CD4-positive, alpha-beta T cell treated with Interleukin-1 beta for 1 hour (primary cell): ENCODE data around the gene ZNF507.

ENCODE experiments used
- DNase-seq, 2 donors: peaks; one replicate each; pipeline ENCODE4 v3.0.0-alpha.2; 2020 to 2022

The ZNF507 gene

GRCh38 chr19:32345261-32346207, at the start of gene ZNF507:
TSS of gene ZNF507 (plus strand) at chr19:32345610. CDS start at chr19:32352831, 7,221 bp downstream.
- DNase-seq = peak; percentile 80 to 82

DNA sequence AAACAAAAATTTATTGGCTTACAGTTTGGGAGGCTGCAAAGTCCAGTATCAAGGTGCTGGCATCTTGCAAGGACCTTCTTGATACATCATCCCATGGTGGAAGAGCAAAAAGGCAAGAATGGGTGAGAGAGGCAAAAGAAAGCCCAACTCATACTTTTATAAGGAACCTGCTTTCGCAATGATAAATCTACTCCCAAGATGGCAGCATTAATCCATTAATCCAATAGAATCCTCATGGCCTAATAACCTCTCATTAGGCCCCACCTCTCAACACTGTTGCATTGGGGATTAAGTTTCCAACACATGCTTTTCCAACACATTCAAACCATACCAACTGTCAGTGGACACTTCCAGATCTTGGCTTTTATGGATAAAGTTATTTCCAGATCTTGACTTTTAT, 48.7 kb upstream of the ZNF507 start:
- DNase-seq = no peak

DNA sequence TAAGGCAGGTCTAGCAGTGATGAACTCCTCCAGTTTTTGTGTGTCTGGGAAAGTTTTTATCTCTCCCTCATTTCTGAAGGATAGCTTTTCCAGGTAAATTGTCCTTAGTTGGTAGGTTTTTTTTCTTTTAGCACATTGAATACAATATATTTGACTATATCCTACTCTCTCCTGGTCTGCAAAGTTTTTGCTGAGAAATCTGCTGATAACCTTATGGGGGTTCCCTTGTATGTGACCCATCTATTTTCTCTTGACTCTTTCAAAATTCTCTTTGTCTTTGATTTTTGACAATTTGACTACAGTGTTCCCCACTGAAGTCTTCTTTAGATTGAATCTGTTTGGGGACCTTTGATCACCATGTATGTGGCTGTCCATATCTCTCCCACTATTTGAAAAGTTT, 42.6 kb upstream of the ZNF507 start:
- no peak for DNase-seq

- DNase-seq = no peak
Observed at GRCh38 chr19:32303193-32303592, 42.2 kb upstream of the ZNF507 start.

DNA sequence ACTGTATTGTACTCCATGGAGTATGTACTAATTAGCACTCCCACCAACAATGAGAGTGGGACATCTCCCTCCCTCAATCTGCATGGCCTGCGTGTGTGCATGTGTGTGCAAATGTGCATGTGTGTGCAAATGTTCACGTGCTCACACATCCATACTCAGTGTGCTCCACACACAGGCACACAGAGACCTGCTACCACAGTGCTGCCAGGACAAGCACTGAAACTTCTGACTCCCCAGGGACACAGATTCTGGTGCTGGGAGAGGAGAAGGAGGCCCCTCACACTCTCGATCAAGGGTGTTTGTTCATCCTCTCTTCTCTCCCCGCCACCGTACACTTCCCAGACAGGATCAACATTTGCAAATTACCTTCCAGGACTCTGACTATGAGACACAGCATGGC, 37.8 kb upstream of the ZNF507 start:
- DNase-seq = no peak

DNA sequence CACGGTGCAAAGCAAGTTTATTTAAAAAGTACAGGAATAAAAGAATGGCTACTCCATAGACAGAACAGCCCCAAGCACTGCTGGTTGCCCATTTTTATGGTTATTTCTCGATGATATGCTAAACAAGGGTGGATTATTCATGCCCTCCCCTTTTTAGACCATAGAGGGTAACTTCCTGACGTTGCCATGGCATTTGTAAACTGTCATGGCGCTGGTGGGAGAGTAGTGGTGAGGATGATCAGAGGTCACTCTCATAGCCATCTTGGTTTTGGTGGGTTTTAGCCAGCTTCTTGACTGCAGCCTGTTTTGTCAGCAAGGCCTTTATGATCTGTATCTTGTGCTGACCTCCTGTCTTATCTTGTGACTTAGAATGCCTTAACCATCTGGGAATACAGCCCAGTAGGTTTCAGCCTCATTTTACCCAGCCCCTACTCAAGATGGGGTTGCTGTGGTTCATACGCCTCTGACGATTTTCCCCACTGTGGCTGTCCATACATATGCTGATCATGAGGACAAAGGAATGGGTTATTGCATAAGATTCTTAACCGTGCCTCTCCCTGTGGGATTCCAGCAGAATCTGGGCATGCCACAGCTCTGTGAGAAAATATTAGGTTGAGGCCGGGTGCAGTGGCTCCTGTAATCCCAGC, 36.9 kb upstream of the ZNF507 start:
- no peak for DNase-seq

GRCh38 chr19:32309711-32310390, 35.6 kb upstream of the ZNF507 start:
- DNase-seq = no peak

DNA sequence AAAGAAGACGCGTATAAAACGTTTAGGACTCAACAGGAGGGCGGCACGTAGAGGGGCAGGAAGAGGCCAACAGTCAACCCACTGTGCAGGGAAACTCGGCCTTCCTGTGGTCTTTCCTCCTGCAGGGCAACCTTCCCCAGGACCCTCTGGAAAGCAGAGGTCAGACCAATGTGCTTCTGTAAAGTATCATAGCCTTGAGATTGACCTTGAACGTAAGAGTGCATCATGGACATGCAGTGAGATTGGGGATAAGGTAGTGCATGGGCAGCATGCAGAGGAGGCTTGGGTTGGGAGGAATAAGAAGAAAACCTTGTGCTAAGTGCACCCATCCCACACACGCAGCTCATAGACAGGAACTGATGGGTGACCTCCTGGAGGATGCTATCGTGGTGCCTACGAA, 34.0 kb upstream of the ZNF507 start:
- DNase-seq = no peak

DNA sequence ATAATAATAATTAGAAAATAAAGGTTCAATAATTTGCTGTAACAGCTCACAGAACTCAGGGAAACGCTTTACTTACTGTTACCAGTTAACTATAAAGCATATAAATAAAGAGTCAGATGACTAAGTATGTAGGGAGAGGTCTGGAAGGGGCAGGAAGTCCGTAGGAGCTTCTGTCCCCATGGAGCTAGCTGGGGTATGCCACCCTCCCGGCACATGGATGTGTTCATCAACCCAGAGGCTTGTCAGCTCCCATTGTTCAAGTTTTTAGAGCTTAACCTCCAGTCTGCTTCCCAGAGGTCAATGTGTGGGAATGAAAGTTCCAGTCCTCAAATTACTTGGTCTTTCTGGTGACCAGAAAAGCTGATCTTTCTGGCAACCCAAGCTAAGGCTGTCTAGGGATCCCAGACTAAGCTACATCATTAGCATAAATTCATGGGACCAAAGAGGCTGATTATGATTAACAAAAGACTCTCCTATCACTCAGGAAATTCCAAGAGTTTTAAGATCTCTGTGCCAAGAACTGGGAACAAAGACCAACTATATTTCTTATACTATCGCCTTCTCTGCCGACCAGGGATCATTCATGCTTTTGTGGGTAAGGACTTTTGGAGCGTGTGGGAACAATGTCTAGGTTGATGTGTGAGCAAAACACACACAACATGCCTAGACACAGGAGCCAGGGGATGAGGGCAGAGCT, 31.7 kb upstream of the ZNF507 start:
- DNase-seq = no peak

DNA sequence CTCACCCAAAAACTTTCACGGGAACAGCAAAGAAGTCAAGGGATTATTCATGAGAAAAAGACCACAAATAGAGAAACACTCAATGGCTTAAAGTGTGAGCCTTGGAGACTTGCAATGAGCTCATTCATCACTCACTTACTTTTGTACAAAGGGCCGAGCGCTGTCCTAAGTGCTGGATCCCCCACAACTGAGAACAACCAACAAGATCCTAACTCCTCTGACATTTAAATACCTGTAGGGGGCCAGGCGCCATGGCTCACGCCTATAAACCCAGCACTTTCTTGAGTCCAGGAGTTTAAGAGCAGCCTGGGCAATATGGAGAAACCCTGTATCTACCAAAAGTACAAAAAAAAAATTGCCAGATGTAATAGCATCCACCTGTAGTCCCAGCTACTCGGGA, 29.4 kb upstream of the ZNF507 start:
- no peak for DNase-seq

- no peak for DNase-seq
Observed at GRCh38 chr19:32317086-32317485, 28.3 kb upstream of the ZNF507 start.

- DNase-seq = no peak
Observed at GRCh38 chr19:32318884-32319520, 26.4 kb upstream of the ZNF507 start.

GRCh38 chr19:32322541-32322940, 22.9 kb upstream of the ZNF507 start:
- DNase-seq = no peak

GRCh38 chr19:32324631-32325285, 20.7 kb upstream of the ZNF507 start:
- DNase-seq = no peak

GRCh38 chr19:32330213-32330857, 15.1 kb upstream of the ZNF507 start:
- no peak for DNase-seq

DNA sequence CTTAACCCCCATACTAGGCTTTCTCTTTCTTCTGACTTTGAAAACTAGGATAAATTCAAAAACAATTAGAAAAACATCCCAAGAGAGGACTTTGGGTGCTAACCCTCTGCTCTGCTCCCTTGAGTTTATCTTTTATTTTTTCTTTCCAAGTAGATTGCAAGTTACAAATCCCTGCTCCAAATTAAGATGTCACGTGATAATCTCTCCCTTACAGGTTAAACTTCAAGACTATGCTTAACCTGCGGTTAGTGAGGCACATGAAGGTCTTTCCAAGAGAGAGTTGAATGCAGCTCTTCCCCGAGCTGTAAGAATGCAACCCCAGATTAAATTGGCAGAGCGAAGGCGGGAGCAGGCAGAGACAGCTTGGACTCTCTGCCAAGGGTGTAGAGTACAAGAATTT, 12.2 kb upstream of the ZNF507 start:
- DNase-seq = no peak

- DNase-seq = no peak
Observed at GRCh38 chr19:32336259-32337083, 8.9 kb upstream of the ZNF507 start.

DNA sequence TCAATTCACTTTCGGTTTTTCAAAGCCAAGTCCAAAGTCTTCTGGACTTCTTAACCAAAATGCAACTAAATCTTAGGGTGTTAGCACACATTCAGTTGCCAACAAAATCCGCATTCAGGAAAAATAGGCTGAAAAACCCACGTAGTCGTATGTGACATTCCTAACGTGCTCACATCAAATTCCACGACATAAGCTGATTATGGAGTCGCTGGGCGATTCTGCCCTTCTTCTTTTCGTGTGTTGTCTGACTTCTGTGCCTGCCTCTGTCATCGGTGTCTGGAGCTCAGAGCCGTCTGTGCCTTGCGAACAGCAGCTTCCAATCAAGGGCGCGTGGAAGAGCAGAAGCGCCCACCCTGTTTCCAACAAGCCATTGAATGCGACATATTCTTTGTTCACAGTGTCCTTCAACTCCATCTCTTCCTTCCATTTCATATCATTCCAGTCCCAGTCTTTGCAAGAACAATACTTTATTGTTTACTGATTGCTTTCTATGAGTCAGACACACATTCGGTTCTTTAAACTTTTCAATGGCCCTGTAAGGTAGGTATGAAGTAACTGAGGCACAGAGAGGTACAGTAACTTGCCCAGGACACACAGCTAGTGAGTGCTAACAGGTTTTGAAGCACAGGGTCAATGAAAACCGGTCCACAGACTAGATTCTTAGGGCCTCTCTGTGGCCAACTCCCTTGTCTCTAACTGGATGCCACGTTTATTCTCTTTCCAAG, 8.2 kb upstream of the ZNF507 start:
- DNase-seq = no peak

DNA sequence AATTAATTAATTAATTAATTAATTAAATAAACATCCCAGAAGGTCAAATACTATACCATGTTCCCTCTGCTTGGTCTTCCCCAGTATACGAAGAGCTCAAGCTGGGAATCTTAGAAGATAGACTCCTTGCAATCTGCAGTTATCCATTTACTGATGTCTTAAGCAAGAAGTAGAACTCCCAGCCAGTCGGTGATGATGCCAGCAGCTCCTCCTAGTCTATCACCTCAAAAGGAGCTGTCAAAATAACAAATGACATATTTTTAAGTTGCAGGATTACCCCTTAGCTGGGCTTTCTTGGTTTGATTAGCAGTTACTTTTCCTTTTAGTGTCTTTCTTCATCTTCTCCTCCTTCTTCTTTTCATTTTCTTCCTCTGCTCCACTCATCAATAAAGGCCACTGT, 6.0 kb upstream of the ZNF507 start:
- DNase-seq = no peak
